IMR-90 (cell line): ENCODE measurements around the gene RFXANK. TPM values are rescaled to one million over a fixed set of nuclear protein-coding genes. Genes with fewer than 3 reads are reported as not detected.

Experiments used
- ATAC-seq: fragments of 200-7000 bp; cut with Tn5 transposase; 2 replicates; pipeline ENCODE4 v1.9.1; 2020; ENCODE audit warnings: low read depth, mild to moderate bottlenecking, moderate library complexity
- BruUV-seq: library from RNA; stranded (reverse); fragments of 400-500 nt; replicated peaks from 2 replicates; lab custom pipeline; 2021; lab: Mats Ljungman, UMichigan
- CTCF ChIA-PET: fragments of 300-600 bp; formaldehyde crosslinking; extraction: SDS; loops from one replicate; lab custom pipeline; 2021; ENCODE audit warnings: antibody characterized with exemption; lab: Yijun Ruan, JAX
- POLR2A ChIA-PET: fragments of 300-600 bp; sonication (Branson Sonifier 250); formaldehyde crosslinking; loops from one replicate; lab custom pipeline; 2022; ENCODE audit warnings: antibody characterized with exemption; ENCODE audit not compliant: unreplicated experiment; lab: Charles Lee
- DNase-seq: peaks from one replicate; pipeline ENCODE4 v3.0.0; 2013
- H2AFZ ChIP-seq: replicated peaks from 2 replicates; pipeline ENCODE3; 2013; ENCODE audit warnings: low read length, mild to moderate bottlenecking; ENCODE audit not compliant: poor library complexity
- H2AK5ac ChIP-seq: 2 replicates; pipeline ENCODE4 v1.6.1; 2013; ENCODE audit warnings: low read depth, low read length, inconsistent platforms
- H2AK9ac ChIP-seq: replicated peaks from 2 replicates; pipeline ENCODE3; 2013; ENCODE audit warnings: mild to moderate bottlenecking, low read depth, low read length, moderate library complexity; ENCODE audit not compliant: poor library complexity
- H2BK120ac ChIP-seq: 2 replicates; pipeline ENCODE4 v1.6.1; 2013; ENCODE audit warnings: low read depth, low read length, inconsistent platforms
- H2BK15ac ChIP-seq: 3 replicates; pipeline ENCODE4 v1.6.1; 2013; ENCODE audit warnings: low read depth, low read length, inconsistent platforms
- H2BK20ac ChIP-seq: 2 replicates; pipeline ENCODE4 v1.6.1; 2013; ENCODE audit warnings: low read depth, mild to moderate bottlenecking, inconsistent platforms, low read length, moderate library complexity
- H2BK5ac ChIP-seq: 2 replicates; pipeline ENCODE4 v1.6.1; 2013; ENCODE audit warnings: mild to moderate bottlenecking, low read depth, low read length, inconsistent platforms; ENCODE audit not compliant: poor library complexity, severe bottlenecking
- H3K14ac ChIP-seq: replicated peaks from 2 replicates; pipeline ENCODE4 v1.6.1; 2013; ENCODE audit warnings: low read depth, low read length, inconsistent platforms
- H3K18ac ChIP-seq: 2 replicates; pipeline ENCODE4 v1.6.1; 2013; ENCODE audit warnings: low read depth, low read length, control low read depth
- H3K23ac ChIP-seq: 2 replicates; pipeline ENCODE4 v1.6.1; 2013; ENCODE audit warnings: low read depth, low read length, inconsistent platforms
- H3K27ac ChIP-seq: 2 replicates; pipeline ENCODE4 v1.5.1; 2013; ENCODE audit warnings: mild to moderate bottlenecking, control low read depth, low read length; ENCODE audit not compliant: insufficient read depth
- H3K27me3 ChIP-seq: 2 replicates; pipeline ENCODE4 v1.6.1; 2013; ENCODE audit warnings: low read length; ENCODE audit not compliant: control insufficient read depth, insufficient read depth
- H3K36me3 ChIP-seq: 2 replicates; pipeline ENCODE4 v1.6.1; 2013; ENCODE audit warnings: low read length, mixed read lengths; ENCODE audit not compliant: control insufficient read depth, insufficient read depth
- H3K4ac ChIP-seq: 2 replicates; pipeline ENCODE4 v1.6.1; 2013; ENCODE audit warnings: low read depth, low read length, inconsistent platforms
- H3K4me1 ChIP-seq: 2 replicates; pipeline ENCODE4 v1.6.1; 2013; ENCODE audit warnings: low read length, mixed read lengths; ENCODE audit not compliant: control insufficient read depth, insufficient read depth
- H3K4me2 ChIP-seq: 2 replicates; pipeline ENCODE4 v1.6.1; 2013; ENCODE audit warnings: low read depth, mild to moderate bottlenecking, control low read depth, low read length, moderate library complexity
- H3K4me3 ChIP-seq: 2 replicates; pipeline ENCODE4 v1.5.1; 2013; ENCODE audit warnings: low read depth, mild to moderate bottlenecking, control low read depth, low read length, moderate library complexity; ENCODE audit not compliant: insufficient read depth
- H3K56ac ChIP-seq: 2 replicates; pipeline ENCODE4 v1.6.1; 2013; ENCODE audit warnings: low read length, inconsistent platforms; ENCODE audit not compliant: insufficient read depth; ENCODE audit errors: extremely low read depth
- H3K79me1 ChIP-seq, 2 experiments: 2 replicates each; pipeline ENCODE4 v1.6.1; 2013; ENCODE audit warnings: low read length in 2 of 2, inconsistent platforms in 1 of 2, low read depth in 1 of 2
- H3K9ac ChIP-seq: 2 replicates; pipeline ENCODE4 v1.6.1; 2013; ENCODE audit warnings: low read depth, low read length, control low read depth
- H3K9me1 ChIP-seq: 2 replicates; pipeline ENCODE4 v1.6.1; 2013; ENCODE audit warnings: low read length, inconsistent platforms; ENCODE audit not compliant: insufficient read depth
- H3K9me3 ChIP-seq: 2 replicates; pipeline ENCODE4 v1.6.1; 2013; ENCODE audit warnings: low read length; ENCODE audit not compliant: control insufficient read depth, insufficient read depth
- H4K20me1 ChIP-seq: 2 replicates; pipeline ENCODE4 v1.6.1; 2013; ENCODE audit warnings: low read length, inconsistent platforms; ENCODE audit not compliant: insufficient read depth
- H4K5ac ChIP-seq: 2 replicates; pipeline ENCODE4 v1.6.1; 2013; ENCODE audit warnings: mild to moderate bottlenecking, low read depth, low read length, control low read depth
- H4K8ac ChIP-seq, 2 experiments: 2 replicates each; pipeline ENCODE4 v1.6.1; 2013; ENCODE audit warnings: low read depth in 2 of 2, low read length in 2 of 2, control low read depth in 1 of 2, inconsistent platforms in 1 of 2
- H4K91ac ChIP-seq: 2 replicates; pipeline ENCODE4 v1.6.1; 2013; ENCODE audit warnings: low read depth, low read length, inconsistent platforms; ENCODE audit not compliant: insufficient read depth
- BHLHE40 ChIP-seq: fragments of 150-350 bp; IDR thresholded peaks from 2 replicates; pipeline ENCODE4 v1.6.1; 2016; ENCODE audit warnings: mild to moderate bottlenecking, low read depth, low read length
- FOS ChIP-seq: fragments of 150-350 bp; IDR thresholded peaks from 2 replicates; pipeline ENCODE4 v1.6.1; 2016; ENCODE audit warnings: low read depth, low read length
- NFE2L2 ChIP-seq: fragments of 150-350 bp; IDR thresholded peaks from 2 replicates; pipeline ENCODE4 v1.6.1; 2016; ENCODE audit warnings: low read depth, mild to moderate bottlenecking, low read length
- POLR2A ChIP-seq: IDR thresholded peaks from 2 replicates; pipeline ENCODE4 v1.6.1; 2012; ENCODE audit warnings: mild to moderate bottlenecking, low read depth, low read length
- RCOR1 ChIP-seq: IDR thresholded peaks from 2 replicates; pipeline ENCODE4 v1.6.1; 2012; ENCODE audit warnings: mild to moderate bottlenecking, low read length, improper control_type of control experiment; ENCODE audit not compliant: insufficient replicate concordance
- RFX5 ChIP-seq: IDR thresholded peaks from 2 replicates; pipeline ENCODE4 v1.8.0; 2012; ENCODE audit warnings: low read depth, mild to moderate bottlenecking, low read length, moderate library complexity
- SMC3 ChIP-seq: fragments of 150-350 bp; IDR thresholded peaks from 2 replicates; pipeline ENCODE4 v1.6.1; 2016; ENCODE audit warnings: low read depth, mild to moderate bottlenecking, antibody characterized with exemption, low read length, moderate library complexity
- WGBS, 2 experiments: methylation state at CpG; one replicate each; pipeline versions ENCODE4 v1.1.5 to v1.1.7; 2013; ENCODE audit warnings: missing lambda C conversion rate in 2 of 2; ENCODE audit not compliant: insufficient read length in 1 of 2; ENCODE audit errors: extremely low coverage in 2 of 2; 5-methylcytosine and 5-hydroxymethylcytosine counted together
- dilution Hi-C: fragments of 300-500 bp; cut with HindIII; formaldehyde crosslinking; loops from one replicate; pipeline ENCODE4 v1.14.3; 2018; ENCODE audit warnings: low sequenced_read_pairs; ENCODE audit not compliant: unreplicated experiment
- in situ Hi-C: fragments of 300-500 bp; cut with MboI; formaldehyde crosslinking; loops from 3 replicates; pipeline ENCODE4 v1.14.3; 2019; ENCODE audit warnings: low sequenced_read_pairs, inconsistent platforms, mixed read lengths
- intact Hi-C: fragments of 100-400 bp; cut with micrococcal nuclease; formaldehyde crosslinking; loops from 2 replicates; pipeline ENCODE4 v1.10.0; 2022
- polyA plus RNA-seq, 3 experiments: library from polyadenylated mRNA; depleted of rRNA; stranded (reverse); fragments of >200 nt; gene quantifications; 2 replicates each; pipeline ENCODE4 v1.2.3, GENCODE V29; 2012; ENCODE audit warnings: low replicate concordance in 1 of 3
- total RNA-seq: library from RNA; depleted of rRNA; stranded (reverse); fragments of >200 nt; gene quantifications from 2 replicates; pipeline ENCODE4 v1.2.3, GENCODE V29; 2012
- TF ChIP-seq, protein P1 (sequence below): fragments of 150-350 bp; IDR thresholded peaks from 2 replicates; pipeline ENCODE4 v1.6.1; 2016; ENCODE audit warnings: low read depth, mild to moderate bottlenecking, low read length, moderate library complexity, borderline replicate concordance
- TF ChIP-seq, protein P2 (sequence below): conservative IDR thresholded peaks from 2 replicates; pipeline ENCODE4 v1.5.1; 2012; ENCODE audit warnings: mild to moderate bottlenecking, low read depth, low read length, improper control_type of control experiment

Gene RFXANK
- total and polyA plus RNA-seq, 2 of the 4 experiments (the other 2 are of a cell fraction) = 68.3 to 97.8 TPM

DNA sequence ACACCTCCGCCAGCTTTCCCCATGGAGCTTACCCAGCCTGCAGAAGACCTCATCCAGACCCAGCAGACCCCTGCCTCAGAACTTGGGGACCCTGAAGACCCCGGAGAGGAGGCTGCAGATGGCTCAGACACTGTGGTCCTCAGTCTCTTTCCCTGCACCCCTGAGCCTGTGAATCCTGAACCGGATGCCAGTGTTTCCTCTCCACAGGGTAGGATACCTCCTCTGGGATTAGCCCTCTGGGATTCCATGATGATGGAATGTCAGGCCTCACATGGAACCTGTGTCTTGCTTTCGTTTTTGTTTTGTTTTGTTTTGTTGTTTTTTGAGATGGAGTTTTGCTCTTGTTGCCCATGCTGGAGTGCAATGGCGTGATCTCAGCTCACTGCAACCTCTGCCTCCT lies 1.9 kb downstream of the RFXANK start:
- Histone ChIP-seq H2AK5ac (peak overlapping the region; percentile 30; the same call in 1 of the 2 replicates), H4K91ac (no peak overlapping the region), H3K4me2 (peak overlapping the region; percentile 92; the same call in 1 of the 2 replicates), H4K5ac (no peak overlapping the region), H3K9me3 (no peaks in the 10 kb centered on the region), H3K4me3 (no peak overlapping the region), H3K56ac (no peak overlapping the region), H2BK20ac (no peak overlapping the region), H3K79me1 (peaks cover 38 to 64% of the 10 kb centered on the region in 2 experiments), H3K36me3 (peaks cover 24% of the 10 kb centered on the region), H3K4ac (no peak overlapping the region), H2BK120ac (no peak overlapping the region), H2BK5ac (no peak overlapping the region), H3K9ac (no peak overlapping the region), H3K23ac (no peak overlapping the region), H3K27ac (no peak overlapping the region), H2AFZ (no peak overlapping the region), H3K14ac (no peak overlapping the region), H2AK9ac (no peak overlapping the region), H4K20me1 (peaks cover 9% of the 10 kb centered on the region), H3K27me3 (no peaks in the 10 kb centered on the region), H3K4me1 (peaks cover 6% of the 10 kb centered on the region; the same call in 1 of the 2 replicates), H3K18ac (no peak overlapping the region), H3K9me1 (no peaks in the 10 kb centered on the region; the same call in 1 of the 2 replicates), H4K8ac (no peak overlapping the region), H2BK15ac (no peak overlapping the region)
- POLR2A ChIA-PET = interaction anchor here (1.1 kb wide), 1 partner anchor 9 kb away, joined by 6 read pairs; the partner anchor contains the start of gene NR2C2AP
- ATAC-seq (no peak), DNase-seq (no peak)
- BruUV-seq = no TSS peak
- dilution Hi-C loops = no loop called here
- whole genome bisulfite sequencing, 2 experiments = 78% methylated on average over 3 of the region's 5 CpGs; no CpG with 5 or more reads in 1 of the 2 experiments
- intact Hi-C loops = loop anchor here (2.0 kb wide), 1 partner anchor 127 kb away; the partner anchor contains the start of genes MAU2 and SUGP1
- CTCF ChIA-PET = no interaction called here
- in situ Hi-C loops = no loop called here
- TF ChIP-seq FOS (no peak), BHLHE40 (no peak), RCOR1 (no peak), NFE2L2 (no peak), POLR2A (no peak), SMC3 (no peak), RFX5 (no peak)
- TF ChIP-seq, protein P1, sequence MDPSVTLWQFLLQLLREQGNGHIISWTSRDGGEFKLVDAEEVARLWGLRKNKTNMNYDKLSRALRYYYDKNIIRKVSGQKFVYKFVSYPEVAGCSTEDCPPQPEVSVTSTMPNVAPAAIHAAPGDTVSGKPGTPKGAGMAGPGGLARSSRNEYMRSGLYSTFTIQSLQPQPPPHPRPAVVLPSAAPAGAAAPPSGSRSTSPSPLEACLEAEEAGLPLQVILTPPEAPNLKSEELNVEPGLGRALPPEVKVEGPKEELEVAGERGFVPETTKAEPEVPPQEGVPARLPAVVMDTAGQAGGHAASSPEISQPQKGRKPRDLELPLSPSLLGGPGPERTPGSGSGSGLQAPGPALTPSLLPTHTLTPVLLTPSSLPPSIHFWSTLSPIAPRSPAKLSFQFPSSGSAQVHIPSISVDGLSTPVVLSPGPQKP = no peak
- TF ChIP-seq, protein P2, sequence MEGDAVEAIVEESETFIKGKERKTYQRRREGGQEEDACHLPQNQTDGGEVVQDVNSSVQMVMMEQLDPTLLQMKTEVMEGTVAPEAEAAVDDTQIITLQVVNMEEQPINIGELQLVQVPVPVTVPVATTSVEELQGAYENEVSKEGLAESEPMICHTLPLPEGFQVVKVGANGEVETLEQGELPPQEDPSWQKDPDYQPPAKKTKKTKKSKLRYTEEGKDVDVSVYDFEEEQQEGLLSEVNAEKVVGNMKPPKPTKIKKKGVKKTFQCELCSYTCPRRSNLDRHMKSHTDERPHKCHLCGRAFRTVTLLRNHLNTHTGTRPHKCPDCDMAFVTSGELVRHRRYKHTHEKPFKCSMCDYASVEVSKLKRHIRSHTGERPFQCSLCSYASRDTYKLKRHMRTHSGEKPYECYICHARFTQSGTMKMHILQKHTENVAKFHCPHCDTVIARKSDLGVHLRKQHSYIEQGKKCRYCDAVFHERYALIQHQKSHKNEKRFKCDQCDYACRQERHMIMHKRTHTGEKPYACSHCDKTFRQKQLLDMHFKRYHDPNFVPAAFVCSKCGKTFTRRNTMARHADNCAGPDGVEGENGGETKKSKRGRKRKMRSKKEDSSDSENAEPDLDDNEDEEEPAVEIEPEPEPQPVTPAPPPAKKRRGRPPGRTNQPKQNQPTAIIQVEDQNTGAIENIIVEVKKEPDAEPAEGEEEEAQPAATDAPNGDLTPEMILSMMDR = no peak
